Hematopoietic multipotent progenitor cell treated with erythropoietin and hydrocortisone succinate and interleukin-3 and kit ligand, for 8 days (in vitro differentiated cells): ENCODE data around the gene PCSK6.

Experiments
- DNase-seq: peaks from one replicate; pipeline ENCODE4 v3.0.0-alpha.2; 2015

PCSK6 gene

GRCh38 chr15:101498717-101499480, 9.4 kb upstream of the PCSK6 start:
- no peak for DNase-seq

- peak; percentile 43 for DNase-seq
Measured at GRCh38 chr15:101498076-101498716, 8.7 kb upstream of the PCSK6 start.

- no peak for DNase-seq
Measured at GRCh38 chr15:101497484-101498034, 8.1 kb upstream of the PCSK6 start.

- no peak for DNase-seq
Measured at GRCh38 chr15:101497017-101497416, 7.5 kb upstream of the PCSK6 start.

GRCh38 chr15:101496198-101496986, 6.9 kb upstream of the PCSK6 start:
- DNase-seq = no peak

- DNase-seq = no peak
Measured at GRCh38 chr15:101495334-101496197, 6.1 kb upstream of the PCSK6 start.

GRCh38 chr15:101494251-101494796, 4.8 kb upstream of the PCSK6 start:
- DNase-seq = no peak

GRCh38 chr15:101492766-101493692, 3.5 kb upstream of the PCSK6 start:
- DNase-seq = no peak

GRCh38 chr15:101491734-101492640, 2.5 kb upstream of the PCSK6 start:
- no peak for DNase-seq

GRCh38 chr15:101490922-101491733, 1.6 kb upstream of the PCSK6 start:
- no peak for DNase-seq

- DNase-seq = no peak
Measured at GRCh38 chr15:101490408-101490891, 943 bp upstream of the PCSK6 start.

GRCh38 chr15:101489237-101489598, 289 bp downstream of the PCSK6 start:
- peak; percentile 56 for DNase-seq

- DNase-seq = peak; percentile 14
Measured at GRCh38 chr15:101488300-101489164, 975 bp downstream of the PCSK6 start.

- no peak for DNase-seq
Measured at GRCh38 chr15:101486696-101487459, 2.6 kb downstream of the PCSK6 start.

GRCh38 chr15:101483462-101483861, 6.0 kb downstream of the PCSK6 start:
- no peak for DNase-seq

GRCh38 chr15:101482526-101483371, 6.8 kb downstream of the PCSK6 start:
- DNase-seq = no peak
